ENCODE results near the gene ZFAND4. TPM values are rescaled to one million over a fixed set of nuclear protein-coding genes. Genes with fewer than 3 reads are reported as not detected.
"Not testable (repeated sequence)": the region's sequence is repeated elsewhere in the genome, so short reads cannot be mapped to it uniquely, and the experiment has no call there.

The ZFAND4 gene
- total RNA-seq, 6 experiments from 2014 or later, result 6.3 to 15.2 (median 9.3) TPM

GRCh38 chr10:45675388-45675787 lies 2.8 kb upstream of the ZFAND4 start:
- DNase-seq, result no peak
- Histone ChIP-seq H3K36me3 (no peaks in the 10 kb centered on the region), H3K4me3 (no peak overlapping the region), H3K9me3 (no peaks in the 10 kb centered on the region), H3K27ac (no peak overlapping the region), H3K4me1 (no peaks in the 10 kb centered on the region), H3K27me3 (no peaks in the 10 kb centered on the region)
- 73% methylated on average over 4 of the region's 8 CpGs for WGBS (ENCODE audit: insufficient coverage, low coverage, low lambda C conversion rate, missing lambda C conversion rate)
- intact Hi-C loops (cut with DNase I), result loop anchor here (10.0 kb wide), 1 partner anchor 211 kb away; no protein-coding TSS in a partner anchor
- TF ChIP-seq CTCF (IDR thresholded peaks at IDR 0.05) (no peak), POLR2A (IDR thresholded peaks at IDR 0.05) (no peak)
- ATAC-seq, result no peak

- ATAC-seq (peak; percentile 61 to 72 (median 65)), DNase-seq (peak; percentile 52 to 88 (median 79))
- H3K27ac ChIP-seq, result peak overlapping the region; percentile 90 to 96 (median 92)
- no peak for TF ChIP-seq CTCF (IDR thresholded peaks at IDR 0.05)
- no peak for TF ChIP-seq POLR2A (IDR thresholded peaks at IDR 0.05)
- H3K27me3 ChIP-seq, result no peaks in the 10 kb centered on the region
- H3K4me1 ChIP-seq, result no peaks in the 10 kb centered on the region
- WGBS (ENCODE audit: insufficient coverage, low coverage, low lambda C conversion rate, missing lambda C conversion rate), result 15% methylated on average over 8 of the region's 19 CpGs
- H3K4me3 ChIP-seq, result peak overlapping the region; percentile 45 to 71 (median 68)
- H3K36me3 ChIP-seq, result no peaks in the 10 kb centered on the region
- intact Hi-C loops (cut with DNase I), result loop anchor here (10.0 kb wide), 1 partner anchor 208 kb away; no protein-coding TSS in a partner anchor
- H3K9me3 ChIP-seq, result no peaks in the 10 kb centered on the region
Observed at GRCh38 chr10:45673074-45673648, 589 bp upstream of the ZFAND4 start.

GRCh38 chr10:45671300-45671699 lies 1.3 kb downstream of the ZFAND4 start:
- H3K9me3 ChIP-seq, H3K27me3 ChIP-seq, H3K4me1 ChIP-seq, ATAC-seq, H3K36me3 ChIP-seq, DNase-seq, H3K27ac ChIP-seq: not testable (repeated sequence)
- WGBS (ENCODE audit: insufficient coverage, low coverage, low lambda C conversion rate, missing lambda C conversion rate), result 77% methylated on average over 3 of the region's 4 CpGs
- peak overlapping the region in 2 of 3 donors; percentile 68 to 71 for H3K4me3 ChIP-seq
- intact Hi-C loops (cut with DNase I), result loop anchor here (10.0 kb wide), 1 partner anchor 206 kb away; no protein-coding TSS in a partner anchor

- not testable (repeated sequence) for DNase-seq, ATAC-seq, H3K27me3 ChIP-seq, H3K4me1 ChIP-seq, H3K36me3 ChIP-seq, H3K9me3 ChIP-seq, H3K27ac ChIP-seq, H3K4me3 ChIP-seq
- 72% methylated on average over 3 of the region's 3 CpGs for WGBS (ENCODE audit: insufficient coverage, low coverage, low lambda C conversion rate, missing lambda C conversion rate)
- intact Hi-C loops (cut with DNase I), result loop anchor here (10.0 kb wide), 1 partner anchor 205 kb away; no protein-coding TSS in a partner anchor
Observed at GRCh38 chr10:45669897-45670296, 2.7 kb downstream of the ZFAND4 start.

GRCh38 chr10:45660876-45661411 lies 11.6 kb downstream of the ZFAND4 start:
- Histone ChIP-seq H3K9me3 (no peaks in the 10 kb centered on the region), H3K4me3 (no peak overlapping the region), H3K27me3 (no peaks in the 10 kb centered on the region), H3K27ac (no peak overlapping the region), H3K36me3 (no peaks in the 10 kb centered on the region), H3K4me1 (no peaks in the 10 kb centered on the region)
- no peak for ATAC-seq
- no peak for DNase-seq
- WGBS (ENCODE audit: insufficient coverage, low coverage, low lambda C conversion rate, missing lambda C conversion rate), result 92% methylated on average over 2 of the region's 2 CpGs
- intact Hi-C loops (cut with DNase I), result no loop called here
- TF ChIP-seq POLR2A (IDR thresholded peaks at IDR 0.05) (no peak), CTCF (IDR thresholded peaks at IDR 0.05) (no peak)

Measured in right lobe of liver (tissue), 6 donors.